Lower lobe of right lung (tissue), 2 donors: ENCODE measurements around the gene TRIM50. TPM values are rescaled to one million over a fixed set of nuclear protein-coding genes. Genes with fewer than 3 reads are reported as not detected.

Experiments used
- ATAC-seq, 2 donors: fragments of 200-7000 bp; cut with Tn5 transposase; one replicate each; pipeline ENCODE4 v1.9.1; 2020 to 2022; ENCODE audit warnings: mild to moderate bottlenecking in 2 of 2, moderate library complexity in 2 of 2
- DNase-seq: peaks from one replicate; pipeline ENCODE4 v3.0.0-alpha.2; 2020
- H3K27ac ChIP-seq: fragments of 200-600 bp; one replicate; pipeline ENCODE4 v1.8.0; 2022
- H3K27me3 ChIP-seq: fragments of 200-600 bp; one replicate; pipeline ENCODE4 v1.8.0; 2022; ENCODE audit warnings: low read depth
- H3K36me3 ChIP-seq: fragments of 200-600 bp; one replicate; pipeline ENCODE4 v1.8.0; 2022; ENCODE audit warnings: mild to moderate bottlenecking
- H3K4me1 ChIP-seq: fragments of 200-600 bp; one replicate; pipeline ENCODE4 v1.8.0; 2022
- H3K4me3 ChIP-seq: fragments of 200-600 bp; one replicate; pipeline ENCODE4 v1.8.0; 2022; ENCODE audit warnings: mild to moderate bottlenecking
- H3K9me3 ChIP-seq: fragments of 200-600 bp; one replicate; pipeline ENCODE4 v1.8.0; 2022
- intact Hi-C: fragments of 100-400 bp; cut with DNase I; formaldehyde crosslinking; loops from one replicate; pipeline ENCODE4 v1.11.0; 2022
- total RNA-seq: library from RNA; stranded (reverse); fragmentation: NEBNext Ultra II Directional; extraction: Animal tissue kit (Norgen Biotek cat#: 25700); gene quantifications from one replicate; pipeline ENCODE4 v1.2.1, GENCODE V29; 2021
- TF ChIP-seq, protein P1 (sequence below): fragments of 200-600 bp; IDR thresholded peaks from one replicate; pipeline ENCODE4 v1.8.0; 2022; ENCODE audit warnings: antibody characterized with exemption, mild to moderate bottlenecking
- donor health status: DM: no; HTN: yes; CAD: no; lungs with severe emphysema.

TRIM50 gene
- total RNA-seq, 1 donor from 2014 or later: not detected

DNA sequence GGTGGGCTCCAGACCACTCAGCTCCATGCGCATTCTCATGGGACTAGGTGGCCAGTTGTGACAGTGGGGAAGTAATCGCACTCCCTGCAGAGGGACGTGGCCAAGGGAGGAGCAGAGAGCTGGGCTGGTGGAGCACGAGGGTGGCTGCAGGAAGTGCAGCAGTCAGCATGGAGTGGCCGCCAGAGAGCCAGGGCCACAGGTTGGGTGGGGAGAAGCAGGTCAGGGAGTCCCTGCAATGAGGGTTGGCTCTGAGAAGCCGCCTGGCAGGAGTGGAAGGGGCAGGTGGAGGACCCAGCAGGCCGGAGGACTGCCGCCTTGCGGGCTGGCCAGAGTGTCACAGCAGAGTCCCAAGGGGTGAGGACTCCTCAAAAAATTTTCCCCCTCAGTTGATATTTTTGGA lies 26.3 kb upstream of the TRIM50 start:
- H3K4me1 ChIP-seq: peaks cover 10% of the 10 kb centered on the region
- no peaks in the 10 kb centered on the region for H3K27me3 ChIP-seq
- DNase-seq (no peak), ATAC-seq (no peak)
- TF ChIP-seq, protein P1, sequence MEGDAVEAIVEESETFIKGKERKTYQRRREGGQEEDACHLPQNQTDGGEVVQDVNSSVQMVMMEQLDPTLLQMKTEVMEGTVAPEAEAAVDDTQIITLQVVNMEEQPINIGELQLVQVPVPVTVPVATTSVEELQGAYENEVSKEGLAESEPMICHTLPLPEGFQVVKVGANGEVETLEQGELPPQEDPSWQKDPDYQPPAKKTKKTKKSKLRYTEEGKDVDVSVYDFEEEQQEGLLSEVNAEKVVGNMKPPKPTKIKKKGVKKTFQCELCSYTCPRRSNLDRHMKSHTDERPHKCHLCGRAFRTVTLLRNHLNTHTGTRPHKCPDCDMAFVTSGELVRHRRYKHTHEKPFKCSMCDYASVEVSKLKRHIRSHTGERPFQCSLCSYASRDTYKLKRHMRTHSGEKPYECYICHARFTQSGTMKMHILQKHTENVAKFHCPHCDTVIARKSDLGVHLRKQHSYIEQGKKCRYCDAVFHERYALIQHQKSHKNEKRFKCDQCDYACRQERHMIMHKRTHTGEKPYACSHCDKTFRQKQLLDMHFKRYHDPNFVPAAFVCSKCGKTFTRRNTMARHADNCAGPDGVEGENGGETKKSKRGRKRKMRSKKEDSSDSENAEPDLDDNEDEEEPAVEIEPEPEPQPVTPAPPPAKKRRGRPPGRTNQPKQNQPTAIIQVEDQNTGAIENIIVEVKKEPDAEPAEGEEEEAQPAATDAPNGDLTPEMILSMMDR: no peak
- intact Hi-C loops: no loop called here
- no peaks in the 10 kb centered on the region for H3K36me3 ChIP-seq
- H3K27ac ChIP-seq: no peak overlapping the region
- no peak overlapping the region for H3K4me3 ChIP-seq
- H3K9me3 ChIP-seq: no peaks in the 10 kb centered on the region

DNA sequence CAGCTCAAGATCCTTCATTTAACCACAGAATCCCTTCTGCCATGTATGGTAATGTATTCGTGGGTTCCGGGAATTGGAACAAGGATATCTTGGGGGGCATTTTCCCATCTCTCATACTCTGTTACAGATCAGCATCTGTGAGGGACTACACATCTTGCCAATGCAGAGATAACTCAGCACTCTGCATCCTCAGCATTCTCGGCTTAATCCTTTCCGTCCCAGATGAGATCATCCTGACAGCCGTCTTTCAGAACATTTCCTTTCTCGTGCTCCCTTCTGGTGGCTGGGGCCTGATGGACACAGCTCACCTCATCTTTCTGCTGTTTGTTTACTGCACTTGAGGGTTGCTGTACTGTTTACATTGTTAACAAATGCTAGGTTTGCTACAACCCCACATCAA lies 25.4 kb upstream of the TRIM50 start:
- Histone ChIP-seq H3K9me3 (no peaks in the 10 kb centered on the region), H3K27me3 (no peaks in the 10 kb centered on the region), H3K27ac (no peak overlapping the region), H3K4me1 (peaks cover 6% of the 10 kb centered on the region), H3K36me3 (no peaks in the 10 kb centered on the region), H3K4me3 (no peak overlapping the region)
- ATAC-seq (no peak), DNase-seq (no peak)
- intact Hi-C loops: no loop called here
- TF ChIP-seq, protein P1: no peak

DNA sequence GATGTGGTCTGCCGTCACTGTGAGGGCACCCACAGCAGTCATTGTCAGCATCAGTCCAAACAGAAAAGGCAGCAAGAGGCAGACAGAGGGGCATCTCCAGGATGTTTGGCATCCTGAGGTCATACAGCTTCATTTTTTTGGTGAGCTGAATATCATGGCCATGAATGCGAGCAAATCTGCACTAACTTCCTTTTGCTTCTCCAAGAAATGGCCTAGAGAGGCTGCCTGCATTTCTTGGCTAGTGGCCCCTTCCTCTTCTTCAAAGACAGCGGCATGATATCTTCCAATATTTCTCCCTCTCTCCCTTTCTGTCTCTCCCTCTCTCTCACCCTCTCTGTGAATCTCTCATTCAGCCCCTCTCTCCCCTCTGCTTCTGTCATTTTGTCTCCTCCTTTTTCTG lies 24.9 kb upstream of the TRIM50 start:
- H3K4me1 ChIP-seq: peaks cover under 1% of the 10 kb centered on the region
- no peak overlapping the region for H3K27ac ChIP-seq
- no peaks in the 10 kb centered on the region for H3K9me3 ChIP-seq
- no peaks in the 10 kb centered on the region for H3K36me3 ChIP-seq
- intact Hi-C loops: no loop called here
- DNase-seq (no peak), ATAC-seq (no peak)
- TF ChIP-seq, protein P1: no peak
- H3K4me3 ChIP-seq: no peak overlapping the region
- H3K27me3 ChIP-seq: no peaks in the 10 kb centered on the region

GRCh38 chr7:73351447-73352167 lies 23.7 kb upstream of the TRIM50 start:
- H3K9me3 ChIP-seq: no peaks in the 10 kb centered on the region
- H3K27me3 ChIP-seq: no peaks in the 10 kb centered on the region
- TF ChIP-seq, protein P1: no peak
- intact Hi-C loops: no loop called here
- no peak overlapping the region for H3K4me3 ChIP-seq
- no peak for ATAC-seq
- no peaks in the 10 kb centered on the region for H3K4me1 ChIP-seq
- no peak overlapping the region for H3K27ac ChIP-seq
- DNase-seq: no peak
- no peaks in the 10 kb centered on the region for H3K36me3 ChIP-seq

DNA sequence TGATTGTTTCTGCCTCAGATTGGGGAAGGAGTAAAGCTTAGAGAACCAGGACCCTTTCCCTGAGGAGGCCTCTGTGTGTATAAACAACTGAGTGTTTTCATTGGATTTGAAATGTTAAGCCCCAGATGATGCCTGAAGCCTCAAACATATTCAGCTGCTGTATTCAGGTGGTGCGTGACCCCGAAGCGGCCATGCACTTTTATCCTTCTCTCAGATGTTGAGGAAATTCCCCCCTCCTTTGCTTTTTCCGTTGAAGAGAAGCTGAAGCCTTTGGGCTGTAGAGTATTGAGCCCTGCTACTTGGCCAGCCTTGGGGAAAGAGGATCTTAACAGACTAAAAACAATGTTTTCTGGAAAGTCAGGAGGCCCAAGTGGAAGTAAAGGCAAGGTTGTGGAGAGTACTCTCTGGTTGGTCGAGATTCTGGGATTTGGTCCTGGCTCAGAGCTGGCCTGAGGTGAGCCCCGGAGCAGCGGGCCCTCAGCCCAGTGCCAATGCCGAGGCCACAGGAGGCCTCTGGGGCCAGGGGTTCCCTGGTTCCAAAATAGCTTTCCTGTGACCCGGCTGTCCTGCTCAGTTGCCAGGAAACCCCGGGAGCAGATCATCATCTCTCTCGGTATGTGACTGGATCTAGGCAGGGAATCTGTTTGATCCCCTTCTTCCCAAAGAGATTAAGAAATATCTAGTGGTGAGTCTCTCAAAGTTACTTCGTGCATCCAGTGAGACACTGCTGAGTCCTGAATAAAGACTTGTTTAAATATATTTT lies 22.6 kb upstream of the TRIM50 start:
- no peak for DNase-seq
- intact Hi-C loops: no loop called here
- TF ChIP-seq, protein P1: no peak
- Histone ChIP-seq H3K36me3 (no peaks in the 10 kb centered on the region), H3K27ac (no peak overlapping the region), H3K4me3 (no peak overlapping the region), H3K4me1 (no peaks in the 10 kb centered on the region), H3K27me3 (no peaks in the 10 kb centered on the region), H3K9me3 (no peaks in the 10 kb centered on the region)
- no peak for ATAC-seq
